Measurements from ENCODE around the gene WDR33.

The WDR33 gene

DNA sequence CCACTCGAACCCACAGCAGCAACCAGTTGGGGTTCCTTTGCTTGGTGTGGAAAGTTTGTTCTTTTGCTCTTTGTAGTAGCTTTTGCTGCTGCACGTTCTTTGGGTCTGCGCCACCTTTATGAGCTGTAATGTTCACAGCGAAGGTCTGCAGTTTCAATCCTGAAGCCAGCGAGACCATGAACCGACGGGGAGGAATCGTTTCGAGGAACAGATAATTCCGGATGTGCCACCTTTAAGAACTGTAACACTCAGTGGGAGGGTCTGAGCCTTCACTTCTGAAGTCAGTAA is 150.7 kb downstream of the WDR33 start:
- H4K8ac ChIP-seq (ENCODE audit: low read depth, low read length) = no peak overlapping the region
- DNase-seq = no peak
- no peak overlapping the region for H3K23ac ChIP-seq (ENCODE audit: low read length)
- H2AK5ac ChIP-seq (ENCODE audit: low read length) = no peak overlapping the region
- no CpG with 5 or more reads among the region's 10 CpGs for WGBS (ENCODE audit: extremely low coverage, insufficient coverage, insufficient read length)
- no peak overlapping the region for H3K18ac ChIP-seq (ENCODE audit: low read length)
- no peaks in the 10 kb centered on the region for H3K36me3 ChIP-seq (ENCODE audit: control insufficient read depth in 1 of 2, insufficient read depth in 2 of 2, low read length in 2 of 2)
- no peak overlapping the region for H4K91ac ChIP-seq (ENCODE audit: low read depth, low read length)
- H2AFZ ChIP-seq (ENCODE audit: insufficient read depth, low read length, poor library complexity) = no peak overlapping the region
- H2BK12ac ChIP-seq (ENCODE audit: low read length) = peak overlapping the region; percentile 63
- H3K9ac ChIP-seq (ENCODE audit: low read length) = no peak overlapping the region
- peaks cover 4% of the 10 kb centered on the region for H3K79me2 ChIP-seq (ENCODE audit: control insufficient read depth, insufficient read depth, low read length, poor library complexity)
- H3K27ac ChIP-seq (ENCODE audit: low read depth, low read length) = no peak overlapping the region
- H3K4me1 ChIP-seq (ENCODE audit: control insufficient read depth in 1 of 2, insufficient read depth in 2 of 2, low read length in 2 of 2) = peaks cover 32 to 45% of the 10 kb centered on the region in 2 experiments
- peaks cover 20% of the 10 kb centered on the region for H3K79me1 ChIP-seq (ENCODE audit: low read length)
- H2BK5ac ChIP-seq (ENCODE audit: low read depth, low read length, poor library complexity) = no peak overlapping the region
- H3K27me3 ChIP-seq (ENCODE audit: insufficient read depth, low read length) = peaks cover 5% of the 10 kb centered on the region
- H4K12ac ChIP-seq (ENCODE audit: low read depth, low read length) = no peak overlapping the region
- H3K4me2 ChIP-seq (ENCODE audit: low read length) = no peak overlapping the region
- no peak overlapping the region for H3K14ac ChIP-seq (ENCODE audit: low read length)
- no peak overlapping the region for H3K4ac ChIP-seq (ENCODE audit: low read depth, low read length)
- H2BK120ac ChIP-seq (ENCODE audit: insufficient read depth, low read length, poor library complexity) = no peak overlapping the region
- H3K9me3 ChIP-seq (ENCODE audit: insufficient read depth, low read depth, low read length) = peaks cover 8% of the 10 kb centered on the region
- no peak overlapping the region for H3K4me3 ChIP-seq (ENCODE audit: low read depth, low read length)

DNA sequence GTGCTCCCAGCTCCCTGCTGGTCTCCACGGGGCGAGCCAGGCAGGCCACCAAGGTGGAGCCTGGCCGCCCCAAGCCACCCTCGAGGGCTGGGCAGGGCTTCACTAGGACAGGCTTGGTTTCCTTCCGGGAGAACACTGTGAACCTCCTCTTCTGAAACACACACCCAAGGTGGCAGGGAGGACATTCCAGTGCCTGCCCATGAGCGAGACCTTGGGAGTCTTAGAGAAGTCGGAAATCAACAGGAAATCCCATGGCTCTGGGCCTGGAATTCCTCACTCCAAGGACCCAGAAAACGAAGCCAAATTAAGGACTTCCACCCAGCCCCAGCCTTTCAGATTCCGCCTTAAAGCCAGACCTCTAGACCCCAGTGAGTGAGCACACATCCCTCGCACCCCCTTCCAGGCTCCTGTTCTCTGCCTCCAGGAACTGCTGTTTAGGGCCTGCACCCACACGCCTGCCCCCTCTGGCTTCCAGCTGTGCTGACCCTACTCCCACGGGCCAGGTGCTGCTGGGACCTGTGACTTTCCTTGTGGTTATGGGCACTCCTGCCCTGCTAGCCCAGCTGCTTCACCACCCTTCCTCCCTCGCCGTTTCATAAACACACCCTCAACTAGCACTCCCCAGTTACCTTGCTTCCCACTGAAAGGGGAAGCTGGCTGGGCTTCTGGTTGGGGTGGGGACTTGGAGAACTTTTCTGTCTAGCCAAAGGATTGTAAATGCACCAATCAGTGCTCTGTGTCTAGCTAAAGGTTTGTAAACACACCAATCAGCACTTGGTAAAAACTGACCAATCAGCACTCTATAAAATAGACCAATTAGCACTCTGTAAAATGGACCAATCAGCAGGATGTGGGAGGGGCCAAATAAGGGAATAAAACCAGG is 151.3 kb downstream of the WDR33 start:
- H2BK120ac ChIP-seq (ENCODE audit: insufficient read depth, low read length, poor library complexity) = no peak overlapping the region
- no peak overlapping the region for H3K4ac ChIP-seq (ENCODE audit: low read depth, low read length)
- no peak overlapping the region for H2BK12ac ChIP-seq (ENCODE audit: low read length)
- DNase-seq = no peak
- H3K79me1 ChIP-seq (ENCODE audit: low read length) = peaks cover 20% of the 10 kb centered on the region
- no peak overlapping the region for H2AK5ac ChIP-seq (ENCODE audit: low read length)
- H3K18ac ChIP-seq (ENCODE audit: low read length) = no peak overlapping the region
- H2BK5ac ChIP-seq (ENCODE audit: low read depth, low read length, poor library complexity) = no peak overlapping the region
- WGBS (ENCODE audit: extremely low coverage, insufficient coverage, insufficient read length) = no CpG with 5 or more reads among the region's 14 CpGs
- no peak overlapping the region for H3K4me2 ChIP-seq (ENCODE audit: low read length)
- no peak overlapping the region for H3K14ac ChIP-seq (ENCODE audit: low read length)
- H3K27me3 ChIP-seq (ENCODE audit: insufficient read depth, low read length) = peaks cover 4% of the 10 kb centered on the region
- peaks cover 4% of the 10 kb centered on the region for H3K79me2 ChIP-seq (ENCODE audit: control insufficient read depth, insufficient read depth, low read length, poor library complexity)
- no peak overlapping the region for H4K12ac ChIP-seq (ENCODE audit: low read depth, low read length)
- H3K23ac ChIP-seq (ENCODE audit: low read length) = no peak overlapping the region
- no peak overlapping the region for H2AFZ ChIP-seq (ENCODE audit: insufficient read depth, low read length, poor library complexity)
- H4K8ac ChIP-seq (ENCODE audit: low read depth, low read length) = no peak overlapping the region
- H3K9ac ChIP-seq (ENCODE audit: low read length) = no peak overlapping the region
- no peak overlapping the region for H3K27ac ChIP-seq (ENCODE audit: low read depth, low read length)
- H4K91ac ChIP-seq (ENCODE audit: low read depth, low read length) = no peak overlapping the region
- peaks cover 6% of the 10 kb centered on the region for H3K9me3 ChIP-seq (ENCODE audit: insufficient read depth, low read depth, low read length)
- H3K4me3 ChIP-seq (ENCODE audit: low read depth, low read length) = no peak overlapping the region
- peaks cover 32 to 44% of the 10 kb centered on the region in 2 experiments for H3K4me1 ChIP-seq (ENCODE audit: control insufficient read depth in 1 of 2, insufficient read depth in 2 of 2, low read length in 2 of 2)
- H3K36me3 ChIP-seq (ENCODE audit: control insufficient read depth in 1 of 2, insufficient read depth in 2 of 2, low read length in 2 of 2) = no peaks in the 10 kb centered on the region

DNA sequence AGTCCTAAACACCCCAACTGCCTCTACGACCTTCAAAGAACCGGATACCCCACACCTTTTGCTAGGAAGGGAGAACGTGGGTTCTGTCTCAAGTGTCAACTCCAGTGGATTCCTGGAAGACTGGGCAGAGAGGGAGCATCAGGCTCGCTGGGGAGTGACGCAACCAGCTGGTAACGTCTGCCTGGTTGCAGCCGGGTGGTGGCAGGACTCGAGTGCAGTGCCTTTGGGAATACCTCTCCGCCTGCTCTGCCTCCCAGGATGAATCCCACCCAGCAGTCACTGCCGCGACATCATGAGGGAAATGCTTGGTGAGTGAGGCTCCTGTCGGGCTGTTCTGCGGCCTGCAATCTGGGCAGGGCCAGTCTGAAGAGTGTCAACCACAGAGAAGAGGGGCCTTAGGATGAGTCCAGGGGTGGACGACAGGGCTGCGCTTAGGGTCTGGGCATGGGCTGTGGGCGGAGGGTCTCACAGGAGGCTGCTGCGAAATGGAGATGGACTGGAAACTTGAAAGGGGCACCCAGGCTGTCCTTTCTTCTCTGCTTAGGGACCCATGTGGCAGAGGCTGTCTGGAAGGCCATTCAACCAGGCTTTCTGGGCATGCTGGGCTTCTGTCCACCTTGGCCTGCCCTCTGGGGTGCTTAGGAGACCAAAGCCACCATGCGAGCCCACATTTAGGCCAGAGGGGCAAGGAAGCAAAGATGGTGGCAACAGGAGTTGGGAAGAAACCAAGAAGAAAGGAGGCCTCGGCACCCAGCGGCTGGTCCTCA is 152.1 kb downstream of the WDR33 start:
- Histone ChIP-seq H3K18ac (ENCODE audit: low read length) (no peak overlapping the region), H3K27me3 (ENCODE audit: insufficient read depth, low read length) (no peaks in the 10 kb centered on the region), H4K91ac (ENCODE audit: low read depth, low read length) (peak overlapping the region; percentile 0), H2AFZ (ENCODE audit: insufficient read depth, low read length, poor library complexity) (no peak overlapping the region), H3K9ac (ENCODE audit: low read length) (no peak overlapping the region), H2BK120ac (ENCODE audit: insufficient read depth, low read length, poor library complexity) (no peak overlapping the region), H3K27ac (ENCODE audit: low read depth, low read length) (no peak overlapping the region), H3K79me1 (ENCODE audit: low read length) (peaks cover 18% of the 10 kb centered on the region), H3K79me2 (ENCODE audit: control insufficient read depth, insufficient read depth, low read length, poor library complexity) (peaks cover 4% of the 10 kb centered on the region), H4K8ac (ENCODE audit: low read depth, low read length) (no peak overlapping the region), H3K36me3 (ENCODE audit: control insufficient read depth in 1 of 2, insufficient read depth in 2 of 2, low read length in 2 of 2) (peaks cover 0 to 2% of the 10 kb centered on the region in 2 experiments), H3K4ac (ENCODE audit: low read depth, low read length) (no peak overlapping the region), H3K4me2 (ENCODE audit: low read length) (no peak overlapping the region), H2BK12ac (ENCODE audit: low read length) (no peak overlapping the region), H2BK5ac (ENCODE audit: low read depth, low read length, poor library complexity) (no peak overlapping the region), H3K4me3 (ENCODE audit: low read depth, low read length) (no peak overlapping the region), H3K4me1 (ENCODE audit: control insufficient read depth in 1 of 2, insufficient read depth in 2 of 2, low read length in 2 of 2) (peaks cover 31 to 36% of the 10 kb centered on the region in 2 experiments), H3K14ac (ENCODE audit: low read length) (no peak overlapping the region), H3K9me3 (ENCODE audit: insufficient read depth, low read depth, low read length) (peaks cover 5% of the 10 kb centered on the region), H2AK5ac (ENCODE audit: low read length) (no peak overlapping the region), H4K12ac (ENCODE audit: low read depth, low read length) (no peak overlapping the region), H3K23ac (ENCODE audit: low read length) (no peak overlapping the region)
- no CpG with 5 or more reads among the region's 20 CpGs for WGBS (ENCODE audit: extremely low coverage, insufficient coverage, insufficient read length)
- DNase-seq = no peak

DNA sequence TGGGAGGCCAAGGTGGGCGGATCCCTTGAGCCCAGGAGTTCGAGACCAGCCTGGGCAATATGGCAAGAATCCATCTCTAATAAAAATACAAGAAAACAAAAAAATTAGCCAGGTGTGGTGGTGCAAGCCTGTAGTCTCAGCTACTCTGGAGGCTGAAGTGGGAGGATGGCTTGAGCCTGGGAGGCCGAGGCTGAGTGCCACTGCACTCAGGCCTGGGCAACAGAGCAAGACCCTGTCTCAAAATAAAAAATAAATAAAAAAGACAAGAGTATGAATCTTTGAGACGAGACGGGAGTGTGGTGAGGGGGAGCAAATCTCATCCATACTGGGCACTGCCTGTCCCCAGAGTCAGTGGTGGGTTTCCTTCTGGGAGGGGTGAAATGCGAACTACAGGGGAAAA is 152.8 kb downstream of the WDR33 start:
- peaks cover 18% of the 10 kb centered on the region for H3K79me1 ChIP-seq (ENCODE audit: low read length)
- peaks cover 4% of the 10 kb centered on the region for H3K79me2 ChIP-seq (ENCODE audit: control insufficient read depth, insufficient read depth, low read length, poor library complexity)
- H3K27me3 ChIP-seq (ENCODE audit: insufficient read depth, low read length) = no peaks in the 10 kb centered on the region
- DNase-seq = no peak
- H3K27ac ChIP-seq (ENCODE audit: low read depth, low read length) = no peak overlapping the region
- H3K4me1 ChIP-seq (ENCODE audit: control insufficient read depth in 1 of 2, insufficient read depth in 2 of 2, low read length in 2 of 2) = peaks cover 26 to 30% of the 10 kb centered on the region in 2 experiments
- H3K9ac ChIP-seq (ENCODE audit: low read length) = no peak overlapping the region
- H4K8ac ChIP-seq (ENCODE audit: low read depth, low read length) = no peak overlapping the region
- no peak overlapping the region for H2BK120ac ChIP-seq (ENCODE audit: insufficient read depth, low read length, poor library complexity)
- H2AFZ ChIP-seq (ENCODE audit: insufficient read depth, low read length, poor library complexity) = no peak overlapping the region
- no peak overlapping the region for H3K18ac ChIP-seq (ENCODE audit: low read length)
- H3K4me3 ChIP-seq (ENCODE audit: low read depth, low read length) = no peak overlapping the region
- H2BK12ac ChIP-seq (ENCODE audit: low read length) = no peak overlapping the region
- H3K4me2 ChIP-seq (ENCODE audit: low read length) = no peak overlapping the region
- peaks cover 7% of the 10 kb centered on the region for H3K9me3 ChIP-seq (ENCODE audit: insufficient read depth, low read depth, low read length)
- H3K23ac ChIP-seq (ENCODE audit: low read length) = no peak overlapping the region
- H3K36me3 ChIP-seq (ENCODE audit: control insufficient read depth in 1 of 2, insufficient read depth in 2 of 2, low read length in 2 of 2) = peaks cover 0 to 2% of the 10 kb centered on the region in 2 experiments
- no peak overlapping the region for H3K14ac ChIP-seq (ENCODE audit: low read length)
- no peak overlapping the region for H4K12ac ChIP-seq (ENCODE audit: low read depth, low read length)
- H2AK5ac ChIP-seq (ENCODE audit: low read length) = no peak overlapping the region
- WGBS (ENCODE audit: extremely low coverage, insufficient coverage, insufficient read length) = no CpG with 5 or more reads among the region's 6 CpGs
- no peak overlapping the region for H4K91ac ChIP-seq (ENCODE audit: low read depth, low read length)
- H3K4ac ChIP-seq (ENCODE audit: low read depth, low read length) = no peak overlapping the region
- H2BK5ac ChIP-seq (ENCODE audit: low read depth, low read length, poor library complexity) = no peak overlapping the region

Measured in trophoblast cell (in vitro differentiated cells and primary cell).